ENCODE results near the gene KANK4. TPM values are rescaled to one million over a fixed set of nuclear protein-coding genes. Genes with fewer than 3 reads are reported as not detected.

The KANK4 gene
- polyA plus RNA-seq, 2 of the 4 experiments (the other 2 are of a cell fraction): 0.66 to 0.81 TPM

DNA sequence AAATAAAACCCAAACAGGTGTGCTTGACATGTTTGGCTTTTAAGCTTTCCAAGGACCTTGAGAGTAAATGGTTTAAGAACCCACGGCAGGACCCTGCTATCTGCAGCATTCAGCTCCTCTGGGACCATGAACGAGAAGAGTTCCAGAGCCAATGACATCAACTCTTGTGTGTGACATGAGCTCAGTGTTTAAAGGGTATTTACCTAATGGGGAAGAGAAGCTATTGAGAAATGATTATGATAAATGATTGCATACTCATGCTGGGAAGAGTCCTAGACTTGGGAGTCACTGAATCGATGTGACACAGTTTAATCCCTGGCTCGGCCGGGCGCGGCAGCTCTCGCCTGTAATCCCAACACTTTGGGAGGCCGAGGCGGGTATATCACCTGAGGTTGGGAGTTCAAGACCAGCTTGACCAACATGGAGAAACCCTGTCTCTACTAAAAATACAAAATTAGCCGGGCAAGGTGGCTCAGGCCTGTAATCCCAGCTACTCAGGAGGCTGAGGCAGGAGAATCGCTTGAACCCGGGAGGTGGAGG, 55.4 kb downstream of the KANK4 start:
- Histone ChIP-seq H3K4me1 (no peaks in the 10 kb centered on the region), H3K27ac (no peak overlapping the region), H3K4me2 (no peak overlapping the region), H3K9me3 (no peaks in the 10 kb centered on the region), H3K4me3 (no peak overlapping the region)
- TF ChIP-seq RNF2 (IDR thresholded peaks at IDR 0.05; ENCODE audit: borderline replicate concordance, low read depth) (no peak), CBX8 (IDR thresholded peaks at IDR 0.05) (no peak), ELK1 (IDR thresholded peaks at IDR 0.05; ENCODE audit: low read depth, low read length) (no peak), HDAC2 (IDR thresholded peaks at IDR 0.05) (no peak), POLR2AphosphoS2 (conservative IDR thresholded peaks at IDR 0.05; ENCODE audit: low read length) (no peak), ZNF302 (CRISPR knock-in tag; IDR thresholded peaks at IDR 0.05) (no peak), JUNB (IDR thresholded peaks at IDR 0.05) (no peak), NR3C1 (IDR thresholded peaks at IDR 0.05) (no peak), FOSL2 (IDR thresholded peaks at IDR 0.05) (no peak), FOSL2 (CRISPR knock-in tag; IDR thresholded peaks at IDR 0.05) (no peak), ZFP36 (IDR thresholded peaks at IDR 0.05; ENCODE audit: borderline replicate concordance, partially characterized antibody) (no peak), NFE2L2 (conservative IDR thresholded peaks at IDR 0.05; ENCODE audit: low read length) (no peak), EHMT2 (IDR thresholded peaks at IDR 0.05; ENCODE audit: low read depth) (no peak), CHD4 (IDR thresholded peaks at IDR 0.05; ENCODE audit: borderline replicate concordance) (no peak), ZC3H11A (IDR thresholded peaks at IDR 0.05) (no peak), RAD21 (conservative IDR thresholded peaks at IDR 0.05 in 1 of 2, IDR thresholded peaks at IDR 0.05 in 1 of 2) (no peak), HEYL (CRISPR knock-in tag; IDR thresholded peaks at IDR 0.05) (no peak)
- TF ChIP-seq, protein P1, sequence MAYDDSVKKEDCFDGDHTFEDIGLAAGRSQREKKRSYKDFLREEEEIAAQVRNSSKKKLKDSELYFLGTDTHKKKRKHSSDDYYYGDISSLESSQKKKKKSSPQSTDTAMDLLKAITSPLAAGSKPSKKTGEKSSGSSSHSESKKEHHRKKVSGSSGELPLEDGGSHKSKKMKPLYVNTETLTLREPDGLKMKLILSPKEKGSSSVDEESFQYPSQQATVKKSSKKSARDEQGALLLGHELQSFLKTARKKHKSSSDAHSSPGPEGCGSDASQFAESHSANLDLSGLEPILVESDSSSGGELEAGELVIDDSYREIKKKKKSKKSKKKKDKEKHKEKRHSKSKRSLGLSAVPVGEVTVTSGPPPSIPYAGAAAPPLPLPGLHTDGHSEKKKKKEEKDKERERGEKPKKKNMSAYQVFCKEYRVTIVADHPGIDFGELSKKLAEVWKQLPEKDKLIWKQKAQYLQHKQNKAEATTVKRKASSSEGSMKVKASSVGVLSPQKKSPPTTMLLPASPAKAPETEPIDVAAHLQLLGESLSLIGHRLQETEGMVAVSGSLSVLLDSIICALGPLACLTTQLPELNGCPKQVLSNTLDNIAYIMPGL (CRISPR knock-in tag; IDR thresholded peaks at IDR 0.05; ENCODE audit: borderline replicate concordance): no peak
- POLR2A ChIA-PET: interaction anchor here (0.9 kb wide), 1 partner anchor 1789 kb away, joined by 3 read pairs; no protein-coding TSS in a partner anchor
- ATAC-seq (no peak), DNase-seq (ENCODE audit: low read depth in 1 of 2, low spot score in 1 of 2) (no peak), FAIRE-seq (no peak)
- 79% methylated on average over 13 of the region's 13 CpGs for WGBS (ENCODE audit: missing lambda C conversion rate)
- CTCF ChIA-PET: interaction anchor here (1.1 to 2.0 kb wide), 2 partner anchors 10 to 14 kb away, joined by 3 to 5 read pairs; no protein-coding TSS in a partner anchor

DNA sequence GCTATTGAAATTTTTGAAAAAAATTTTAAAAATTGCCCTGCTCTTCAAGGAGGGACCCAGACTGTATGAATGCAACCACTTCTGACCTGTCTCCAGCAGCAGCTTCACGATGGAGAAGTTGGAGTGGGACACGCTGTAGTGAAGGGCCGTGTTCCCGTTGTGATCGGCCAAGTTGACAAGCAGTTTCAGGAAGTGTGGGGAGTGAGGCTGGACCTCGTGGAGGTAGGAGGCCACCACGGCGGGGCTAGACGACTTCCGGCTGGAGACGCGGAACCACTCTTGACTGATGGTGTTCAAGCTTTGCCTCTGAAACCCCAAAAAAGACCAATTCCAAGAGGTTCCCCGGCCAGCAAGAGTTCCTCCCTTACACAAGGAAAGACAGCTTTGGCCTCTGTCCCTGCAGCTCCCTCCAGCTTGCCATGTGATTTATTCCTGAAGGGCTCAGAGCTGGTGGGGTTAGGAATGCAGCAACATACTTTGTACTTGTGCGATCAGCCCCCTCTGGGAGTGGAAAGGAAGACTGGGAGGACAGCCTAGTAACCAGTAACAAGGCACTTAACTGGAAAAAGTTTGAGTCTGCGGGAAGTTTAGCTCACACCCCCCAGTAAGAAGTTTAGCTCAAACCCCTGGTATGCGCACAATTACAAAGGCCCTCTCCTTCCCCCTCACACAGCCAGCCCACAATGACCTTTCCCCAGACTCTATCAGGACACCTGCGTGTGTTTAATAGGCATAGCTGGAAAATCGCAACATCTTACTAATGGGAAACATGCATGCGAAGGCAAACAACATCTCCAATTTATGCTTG, 56.0 kb downstream of the KANK4 start:
- no peak for TF ChIP-seq EHMT2 (IDR thresholded peaks at IDR 0.05; ENCODE audit: low read depth)
- no peak for TF ChIP-seq POLR2A (IDR thresholded peaks at IDR 0.05; ENCODE audit: low read length)
- TF ChIP-seq, protein P2, sequence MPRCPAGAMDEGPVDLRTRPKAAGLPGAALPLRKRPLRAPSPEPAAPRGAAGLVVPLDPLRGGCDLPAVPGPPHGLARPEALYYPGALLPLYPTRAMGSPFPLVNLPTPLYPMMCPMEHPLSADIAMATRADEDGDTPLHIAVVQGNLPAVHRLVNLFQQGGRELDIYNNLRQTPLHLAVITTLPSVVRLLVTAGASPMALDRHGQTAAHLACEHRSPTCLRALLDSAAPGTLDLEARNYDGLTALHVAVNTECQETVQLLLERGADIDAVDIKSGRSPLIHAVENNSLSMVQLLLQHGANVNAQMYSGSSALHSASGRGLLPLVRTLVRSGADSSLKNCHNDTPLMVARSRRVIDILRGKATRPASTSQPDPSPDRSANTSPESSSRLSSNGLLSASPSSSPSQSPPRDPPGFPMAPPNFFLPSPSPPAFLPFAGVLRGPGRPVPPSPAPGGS (IDR thresholded peaks at IDR 0.05): no peak
- no peak for TF ChIP-seq HOXB13 (CRISPR knock-in tag; IDR thresholded peaks at IDR 0.05; ENCODE audit: low read depth)
- no peak for TF ChIP-seq FOXS1 (CRISPR knock-in tag; IDR thresholded peaks at IDR 0.05)
- TF ChIP-seq ATOH8 (CRISPR knock-in tag; IDR thresholded peaks at IDR 0.05; ENCODE audit: low read depth): no peak
- TF ChIP-seq SREBF2 (IDR thresholded peaks at IDR 0.05): no peak
- no peak for TF ChIP-seq ZFP36 (IDR thresholded peaks at IDR 0.05; ENCODE audit: borderline replicate concordance, partially characterized antibody)
- no peak for TF ChIP-seq RARB (CRISPR knock-in tag; IDR thresholded peaks at IDR 0.05)
- TF ChIP-seq PHF8 (IDR thresholded peaks at IDR 0.05; ENCODE audit: borderline replicate concordance, low read depth): no peak
- TF ChIP-seq CHD4 (IDR thresholded peaks at IDR 0.05; ENCODE audit: borderline replicate concordance): no peak
- TF ChIP-seq NR3C1 (IDR thresholded peaks at IDR 0.05): no peak
- TF ChIP-seq CBX8 (IDR thresholded peaks at IDR 0.05): no peak
- Histone ChIP-seq H3K4me1 (no peaks in the 10 kb centered on the region), H3K4me2 (no peak overlapping the region), H3K9me3 (no peaks in the 10 kb centered on the region), H3K4me3 (no peak overlapping the region), H3K27ac (no peak overlapping the region)
- POLR2A ChIA-PET: interaction anchor here (0.9 kb wide), 1 partner anchor 1788 kb away, joined by 3 read pairs; no protein-coding TSS in a partner anchor
- WGBS (ENCODE audit: missing lambda C conversion rate): 82% methylated on average over 15 of the region's 19 CpGs
- CTCF ChIA-PET: interaction anchor here (1.1 to 2.0 kb wide), 2 partner anchors 11 to 14 kb away, joined by 3 to 5 read pairs; no protein-coding TSS in a partner anchor
- DNase-seq (ENCODE audit: low read depth in 1 of 2, low spot score in 1 of 2): no peak
- FAIRE-seq: no peak
- no peak for ATAC-seq

All from A549 (cell line).